Measurements from ENCODE around the gene NCBP2L.
"Not testable (repeated sequence)": the region's sequence is repeated elsewhere in the genome, so short reads cannot be mapped to it uniquely, and the experiment has no call there.

NCBP2L gene

DNA sequence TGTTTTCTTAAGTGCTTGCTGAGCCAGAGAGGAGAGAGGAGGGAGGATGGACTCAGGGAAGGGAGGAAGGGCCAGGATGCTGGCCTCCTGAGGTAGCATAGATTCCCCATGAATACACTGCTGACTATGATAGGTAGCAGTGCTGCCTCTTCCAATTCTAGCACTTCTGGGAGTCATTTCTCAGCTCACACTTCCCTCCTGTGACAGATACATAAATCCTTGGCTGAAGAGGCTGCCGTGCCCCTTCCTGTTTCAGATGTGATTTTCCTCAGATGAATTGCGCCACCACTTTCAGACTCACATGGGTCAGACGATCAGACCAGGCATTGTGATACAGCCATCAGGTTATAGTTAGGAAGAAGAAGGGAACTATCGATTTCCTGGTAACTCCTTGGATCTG, 24.3 kb upstream of the NCBP2L start:
- no peak for DNase-seq

DNA sequence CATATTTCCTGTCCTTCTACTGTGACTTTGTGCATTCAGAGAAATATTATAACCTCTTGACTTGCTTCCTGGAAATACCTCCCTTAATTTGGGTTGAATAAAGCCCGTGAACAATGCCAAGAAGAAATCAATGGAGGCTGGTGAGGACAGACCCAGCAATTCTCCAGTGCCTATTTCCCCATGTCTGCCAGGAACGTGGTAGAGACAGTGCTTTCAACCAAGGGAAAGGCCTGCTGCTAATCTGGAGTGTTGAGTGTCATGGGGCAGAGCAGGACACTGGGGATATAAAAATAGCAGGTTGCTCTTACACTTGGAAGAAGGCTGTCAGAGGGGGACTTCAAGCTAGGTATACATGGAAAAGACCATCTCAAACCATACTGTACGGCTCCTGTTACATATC, 21.8 kb upstream of the NCBP2L start:
- DNase-seq: no peak

DNA sequence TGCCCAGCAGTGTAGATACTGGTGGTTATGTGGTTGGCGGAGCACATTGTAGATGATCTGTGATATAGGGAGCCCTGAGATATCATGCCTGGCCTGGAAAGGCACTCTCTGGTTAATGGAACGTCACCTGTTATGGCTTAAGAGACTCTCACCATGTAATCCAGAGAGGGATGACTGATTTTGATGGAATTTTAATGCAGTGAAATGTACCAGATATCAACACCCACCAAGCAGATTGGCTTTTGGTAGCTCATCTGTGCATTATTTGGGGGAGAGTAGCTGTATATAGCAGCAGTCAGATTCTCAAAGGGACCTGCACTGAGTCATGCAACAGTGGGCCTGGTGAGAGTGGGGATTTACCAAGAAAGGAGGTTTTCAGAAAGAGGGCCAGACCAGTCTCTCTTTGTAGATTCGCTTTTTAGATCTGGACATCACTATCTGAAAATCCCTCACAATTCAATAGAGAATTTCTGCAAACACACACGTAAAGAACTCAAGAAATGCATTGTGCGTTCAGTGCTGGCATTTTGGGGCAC, 19.2 kb upstream of the NCBP2L start:
- no peak for DNase-seq

DNA sequence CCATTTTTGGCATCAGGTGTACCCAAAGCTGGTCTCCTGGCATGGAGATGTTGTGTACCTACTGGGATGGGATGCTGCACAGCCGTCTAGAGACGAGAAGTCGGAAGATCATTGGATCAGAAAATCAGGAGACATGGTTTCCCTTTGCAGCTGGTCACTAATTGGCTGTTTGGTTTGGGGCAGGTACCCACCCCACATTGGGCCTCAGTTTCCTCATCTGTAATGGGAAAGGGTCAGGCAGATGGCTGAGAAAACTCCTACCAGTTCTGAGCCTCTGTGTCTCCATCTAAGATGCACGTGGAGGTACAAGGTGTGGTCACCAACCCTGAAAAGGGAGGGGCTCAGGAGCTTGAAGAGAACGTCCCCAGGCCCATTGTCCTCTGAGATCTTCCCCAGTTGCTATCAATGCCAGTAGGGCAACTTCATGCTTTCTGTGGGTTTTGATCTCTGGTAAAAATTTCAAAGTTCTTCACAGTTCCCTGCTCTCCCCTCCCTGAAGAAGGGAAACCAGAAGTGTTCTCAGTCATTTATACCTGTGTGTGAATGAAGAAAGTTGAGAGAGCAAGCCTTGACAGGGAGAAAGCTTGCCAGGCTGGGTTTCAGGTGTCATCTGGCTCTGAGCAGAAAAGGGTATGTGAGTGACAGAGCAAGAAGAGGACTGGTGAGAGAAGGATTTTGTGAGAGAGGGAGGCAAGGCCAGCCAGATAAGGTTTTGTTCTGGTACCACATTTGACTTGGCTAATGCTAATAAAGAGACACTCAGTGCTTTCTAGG, 17.0 kb upstream of the NCBP2L start:
- DNase-seq: no peak

DNA sequence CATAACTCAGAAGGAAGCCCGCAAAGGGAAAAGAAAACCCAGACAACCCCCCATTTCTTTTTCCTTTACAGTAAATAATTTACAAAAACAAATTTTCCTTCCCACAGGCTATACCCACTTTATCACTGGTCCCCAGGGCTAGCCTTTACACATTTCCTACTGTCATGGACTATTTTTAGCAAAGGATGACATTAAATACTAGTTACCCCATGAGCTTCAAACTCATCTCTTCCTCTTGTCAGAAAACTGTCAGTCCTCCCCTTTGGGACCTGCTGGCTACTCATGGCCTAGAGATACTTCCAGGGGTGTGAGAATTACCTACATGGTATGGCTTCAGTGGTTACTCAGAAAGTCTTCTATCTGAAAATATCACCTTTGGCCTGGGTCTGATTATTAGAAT, 13.9 kb upstream of the NCBP2L start:
- no peak for DNase-seq

DNA sequence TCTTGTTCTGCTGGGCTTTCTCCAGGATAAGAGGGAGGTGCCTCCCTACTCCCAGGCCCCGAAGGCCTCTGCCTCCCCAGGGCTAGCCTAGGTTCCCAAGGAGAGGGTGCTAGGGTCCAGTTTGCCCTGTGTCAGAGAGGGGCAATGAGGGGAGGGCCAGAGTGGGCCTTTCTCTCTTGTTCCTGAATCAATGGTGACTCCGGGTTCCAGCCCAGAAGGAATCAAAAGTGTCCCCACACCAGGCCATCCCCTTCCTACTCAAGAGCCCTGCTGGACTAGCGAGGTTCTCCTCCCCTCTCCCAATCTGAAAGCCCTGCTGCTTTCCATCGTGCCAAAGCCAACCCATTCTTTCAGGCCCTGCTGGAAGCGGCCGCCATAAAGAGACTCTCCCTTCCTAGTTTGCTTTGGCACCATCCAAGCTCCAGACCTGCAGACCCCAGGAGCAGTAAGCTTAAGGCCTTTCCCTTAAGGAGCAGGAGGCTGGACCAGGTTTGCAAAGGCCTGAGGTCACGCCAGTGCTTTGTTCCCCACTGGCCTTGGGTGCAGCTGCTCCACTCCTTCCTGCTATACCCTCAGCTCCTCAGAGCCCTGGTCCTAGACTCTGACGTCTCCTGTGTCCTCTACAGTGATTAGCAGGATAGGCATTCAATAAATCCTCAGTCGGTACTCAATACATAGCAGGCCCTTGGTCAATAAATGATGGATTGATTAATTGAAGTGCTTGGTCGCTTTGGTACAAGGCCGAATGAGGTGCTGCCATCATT, 12.5 kb upstream of the NCBP2L start:
- DNase-seq: no peak

DNA sequence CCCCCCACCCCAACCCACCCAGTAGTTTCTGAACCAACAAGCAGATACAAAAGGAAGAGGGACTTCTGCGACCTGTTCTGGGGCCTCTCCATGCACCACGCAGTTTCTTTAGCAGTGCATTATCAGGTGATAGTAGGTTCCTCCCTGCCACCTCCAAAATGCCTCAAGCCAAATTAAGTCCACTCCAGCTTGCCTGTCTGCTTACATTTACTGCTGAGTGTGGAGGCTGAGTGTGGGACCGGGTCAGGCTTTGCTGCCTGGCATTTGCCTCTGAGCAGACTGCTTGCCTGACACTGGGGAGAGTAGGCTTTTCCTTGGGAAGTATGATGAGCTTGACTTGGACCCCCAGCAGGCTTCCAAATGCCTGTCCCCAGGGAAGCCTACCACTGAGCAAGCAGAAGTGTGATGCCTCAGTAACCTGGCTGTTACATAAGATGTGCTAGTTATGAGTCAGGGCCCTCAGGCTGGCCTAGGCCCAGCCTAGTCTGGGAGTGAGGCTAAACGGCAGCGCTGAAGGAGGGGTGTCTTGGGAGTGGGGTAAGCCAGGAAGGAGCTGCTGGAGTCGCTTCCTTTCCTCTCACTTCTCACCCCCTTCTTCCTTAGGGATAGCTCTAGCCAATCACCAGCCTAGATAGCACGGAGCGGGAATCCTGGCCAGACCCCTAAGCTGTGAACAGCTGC, 10.9 kb upstream of the NCBP2L start:
- no peak for DNase-seq

DNA sequence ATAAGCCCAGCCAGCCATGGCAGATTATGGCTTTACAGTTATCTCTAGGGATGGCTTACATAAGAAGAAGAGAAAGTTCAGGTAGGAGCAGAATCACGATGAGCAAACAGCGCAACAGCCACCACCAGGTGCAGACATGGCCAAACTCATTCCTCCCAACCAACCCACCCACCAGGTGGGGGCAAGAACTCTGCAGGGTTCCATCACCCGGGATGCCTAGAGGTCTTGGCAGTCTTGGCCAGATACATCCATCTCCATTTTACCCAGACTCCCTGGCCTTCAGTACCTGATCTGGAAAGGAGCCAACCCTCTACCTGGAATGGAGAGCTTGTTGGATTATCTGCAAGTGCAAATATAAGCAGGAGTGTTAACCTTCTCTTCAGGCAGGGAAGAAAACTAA, 9.5 kb upstream of the NCBP2L start:
- no peak for DNase-seq

DNA sequence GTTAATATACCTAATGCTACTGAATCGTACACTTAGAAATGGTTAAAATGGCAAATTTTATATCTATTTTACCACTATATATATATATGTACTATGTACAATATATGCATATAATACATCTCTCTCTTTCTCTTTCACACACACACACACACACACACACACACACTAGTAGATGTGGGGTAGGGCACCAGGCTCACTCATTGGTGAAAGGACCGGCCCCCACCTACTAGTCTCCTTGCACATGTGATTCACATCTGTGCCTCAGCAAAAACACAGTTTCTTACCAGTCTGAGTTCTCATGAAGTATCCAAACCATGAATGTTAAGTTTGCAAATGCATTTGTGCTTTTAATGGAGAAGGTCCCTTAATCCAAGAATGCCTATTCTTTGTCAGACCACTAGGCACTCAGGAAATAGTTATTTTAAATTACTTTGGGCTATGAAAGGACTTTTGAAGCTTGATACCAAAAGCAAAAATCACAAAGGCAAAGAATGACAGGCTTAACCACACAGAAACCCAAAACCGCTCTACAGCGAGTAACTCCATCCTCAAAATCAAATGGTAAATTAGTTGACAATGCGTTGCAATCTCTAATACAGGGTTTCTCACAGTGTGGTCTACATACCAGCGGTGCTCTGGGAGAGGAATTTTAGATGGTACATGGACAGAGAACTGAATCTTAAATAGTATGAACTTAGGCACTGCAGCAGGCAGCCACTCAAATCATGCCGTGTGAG, 7.8 kb upstream of the NCBP2L start:
- DNase-seq: no peak

DNA sequence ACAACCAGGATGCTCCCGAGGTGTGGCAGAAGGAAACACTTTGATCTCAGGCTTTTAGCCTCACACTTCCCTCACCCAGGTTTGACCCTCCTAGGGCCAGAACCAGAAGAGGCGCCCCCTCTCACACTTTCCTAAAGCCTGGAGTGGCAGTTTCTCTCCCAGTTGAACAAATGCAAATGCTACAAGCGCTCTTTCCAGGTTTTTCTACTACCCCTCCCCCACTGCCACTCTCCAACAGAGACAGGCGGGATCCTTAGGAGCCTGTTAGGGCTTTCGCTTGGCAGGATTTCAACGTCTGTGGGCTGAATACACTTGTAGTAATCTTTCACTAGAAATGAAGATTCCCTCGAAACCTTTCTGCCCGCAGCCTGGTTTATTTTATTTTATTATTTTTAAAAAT, 4.3 kb upstream of the NCBP2L start:
- no peak for DNase-seq

DNA sequence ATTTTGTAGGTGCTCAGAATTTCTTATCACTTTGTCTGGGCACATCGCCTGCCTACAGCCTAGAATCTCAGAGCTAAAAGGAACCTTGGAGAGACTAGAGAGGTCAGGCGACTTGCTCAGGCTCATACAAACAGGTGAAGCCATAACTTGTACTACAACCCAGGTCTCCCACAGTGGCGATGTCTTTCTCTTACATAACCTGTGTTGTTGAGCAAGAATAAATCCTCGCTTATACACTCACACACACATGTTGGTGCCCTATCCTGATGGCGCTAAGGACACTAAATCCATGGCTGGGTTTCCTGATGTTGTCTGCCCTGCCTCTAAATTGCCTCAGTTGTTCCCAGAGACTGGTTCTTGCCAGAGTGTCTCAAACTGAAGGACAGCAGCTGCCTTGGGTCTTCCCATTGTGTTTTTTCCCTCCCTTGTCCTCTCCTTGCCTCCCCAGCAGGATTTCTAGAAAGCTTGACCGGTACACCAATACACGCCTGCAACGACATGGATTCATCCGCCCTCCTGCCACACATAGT, 3.6 kb upstream of the NCBP2L start:
- DNase-seq: no peak

DNA sequence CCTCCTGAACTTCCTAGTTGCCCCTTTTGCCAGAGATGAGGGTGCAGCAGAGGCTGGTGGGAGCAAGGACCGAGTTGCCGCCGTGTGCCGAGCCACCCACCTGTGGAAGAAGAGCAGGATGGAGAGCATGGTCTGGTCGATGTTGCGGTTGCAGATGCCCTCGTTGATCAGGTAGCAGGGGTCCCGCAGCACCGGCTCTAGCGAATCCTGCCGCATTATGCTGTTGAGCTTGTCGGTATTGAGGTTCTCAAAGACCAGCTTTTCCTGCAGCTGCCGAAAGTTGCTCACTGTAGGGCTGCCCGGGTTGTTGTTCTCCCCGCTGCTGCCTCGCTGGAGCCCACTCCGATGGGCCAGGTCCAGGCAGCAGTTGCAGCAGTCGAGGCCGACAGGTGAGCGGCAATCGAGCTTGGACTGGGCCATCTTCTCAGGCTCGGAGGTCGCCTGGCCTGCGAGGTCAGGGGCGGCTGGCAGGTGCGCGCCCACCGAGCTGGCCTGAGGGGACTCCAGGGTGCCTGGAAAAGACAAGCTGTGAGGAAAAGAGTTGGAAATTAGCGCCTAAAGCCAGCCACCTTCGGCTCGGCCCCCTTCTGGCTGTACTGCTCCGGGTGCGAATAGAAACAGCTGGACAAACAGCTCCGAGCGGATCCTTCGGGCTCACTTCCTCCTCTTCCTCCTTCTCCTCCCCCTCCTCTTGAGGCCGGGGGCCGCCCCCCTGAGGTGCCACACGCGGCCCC, 2.4 kb upstream of the NCBP2L start:
- DNase-seq: no peak

DNA sequence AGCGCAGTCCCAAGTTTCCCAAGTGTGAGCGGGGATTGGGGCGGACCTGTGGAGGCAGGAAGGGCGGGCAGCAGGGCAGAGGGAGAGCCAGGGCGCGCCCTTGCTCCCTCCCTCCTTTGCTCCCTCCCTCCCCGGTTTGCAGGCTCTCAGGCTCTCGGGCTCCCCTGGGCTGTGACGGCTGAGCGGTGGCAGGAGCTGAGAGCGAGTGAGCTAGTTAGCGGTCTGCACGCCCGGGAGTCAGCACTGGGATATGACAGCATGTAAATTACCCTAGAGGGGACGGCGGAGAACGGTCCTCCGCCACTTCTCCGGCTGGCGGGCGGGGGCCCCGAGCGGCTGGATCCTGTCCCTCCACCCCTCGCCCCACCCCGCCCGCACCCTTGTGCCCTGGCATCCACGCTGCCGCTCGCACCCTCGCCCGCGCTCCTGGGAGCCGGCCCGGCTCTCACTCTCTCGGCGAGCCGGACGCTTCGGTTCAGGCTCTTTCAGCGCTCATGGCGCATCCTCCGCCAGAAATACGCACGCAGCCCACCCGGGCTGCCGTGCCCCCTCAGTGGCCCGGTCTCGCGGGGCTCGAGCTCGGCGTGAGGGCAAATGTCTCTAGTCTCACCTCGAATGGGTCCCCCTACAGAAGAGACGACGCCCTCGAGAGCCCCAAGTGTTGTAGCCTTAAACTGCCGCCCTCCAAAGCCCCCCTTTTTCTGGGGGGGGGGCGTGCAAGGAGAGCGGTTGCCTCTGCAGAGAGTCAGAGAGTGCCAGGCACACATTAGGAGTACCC, 1.6 kb upstream of the NCBP2L start, which contains the start of gene TSC22D3:
TSC22D3 (minus strand) TSS at position 54 of the 778 bp plus-strand sequence. CDS start 368 bp downstream, outside the sequence.
- DNase-seq: peak; percentile 30 to 38

DNA sequence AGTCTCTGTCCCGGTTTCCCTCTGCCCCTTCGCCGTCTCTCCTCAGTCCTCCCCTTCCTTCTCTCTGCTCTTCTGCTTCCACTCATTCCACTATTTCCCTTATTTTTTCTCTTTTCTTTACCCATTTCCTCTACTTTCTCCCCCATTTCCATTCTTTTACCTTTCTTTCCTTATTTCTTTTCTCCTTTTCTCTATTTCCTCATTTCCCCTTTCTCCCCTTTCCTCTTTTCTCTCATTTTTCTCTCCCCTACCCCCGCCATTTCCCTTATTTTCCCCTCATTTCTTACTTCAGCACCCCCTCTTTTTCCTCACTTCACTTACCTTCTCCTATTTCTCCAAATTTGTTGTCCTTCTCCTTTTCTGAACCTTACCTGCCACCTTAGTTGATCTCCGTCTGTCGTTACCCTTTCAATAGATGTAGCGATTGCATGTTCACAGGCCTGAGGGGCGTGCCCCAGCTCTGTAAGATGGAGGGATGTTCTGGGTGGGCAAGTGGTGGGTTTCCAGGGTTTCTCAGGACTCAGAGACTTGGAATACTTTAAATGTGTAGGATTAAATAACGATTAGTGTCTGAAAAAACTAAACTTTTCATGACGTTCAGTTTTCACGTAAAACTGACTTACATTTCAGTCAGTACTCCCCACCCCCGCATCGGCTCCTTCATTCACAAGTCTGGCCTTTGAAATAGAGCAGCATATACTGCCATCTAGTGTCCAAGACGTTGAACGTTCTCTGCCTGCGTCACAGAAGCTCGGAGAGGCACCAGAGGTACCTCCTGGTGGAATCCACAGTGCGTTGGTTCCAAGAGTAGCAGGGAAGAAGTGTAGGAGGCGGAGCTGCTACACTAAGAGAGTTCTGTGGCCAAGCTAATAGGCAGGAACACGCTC, 641 bp upstream of the NCBP2L start:
- DNase-seq: peak; percentile 59 to 77

DNA sequence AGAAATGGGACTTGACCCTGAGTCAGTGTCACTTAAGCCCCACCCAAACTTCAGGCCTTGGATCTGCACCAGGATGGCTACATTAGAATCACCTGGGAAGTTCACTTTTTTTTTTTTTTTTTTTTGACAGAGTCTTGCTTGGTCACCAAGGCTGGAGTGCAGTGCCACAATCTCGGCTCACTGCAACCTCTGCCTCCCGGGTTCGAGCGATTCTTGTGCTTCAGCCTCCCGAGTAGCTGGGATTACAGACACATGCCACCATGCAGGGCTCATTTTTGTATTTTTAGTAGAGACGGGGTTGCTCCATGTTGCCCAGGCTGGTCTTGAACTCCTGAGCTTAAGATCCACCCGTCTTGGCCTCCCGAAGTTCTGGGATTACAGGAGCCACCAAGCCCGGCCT, 3.0 kb downstream of the NCBP2L start:
- no peak for DNase-seq

DNA sequence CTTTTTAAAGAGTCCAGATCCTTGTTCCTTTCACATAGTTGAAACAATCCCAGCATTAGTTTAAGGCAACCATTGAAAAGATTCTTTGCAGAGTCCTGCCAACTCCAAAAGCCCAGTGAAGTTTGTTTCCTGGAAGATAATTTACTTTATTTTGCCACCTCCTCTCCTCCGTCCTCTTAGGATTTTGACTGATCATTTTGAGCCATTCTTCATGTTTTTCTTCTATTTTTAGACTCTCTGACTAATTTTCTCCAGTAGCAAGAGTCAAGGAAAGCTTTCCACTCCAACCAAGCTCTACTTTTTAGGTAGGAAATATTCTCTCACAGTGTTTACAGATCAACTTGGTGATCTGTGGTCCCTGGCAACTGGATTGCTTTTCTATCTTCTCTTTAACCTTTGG, 10.3 kb downstream of the NCBP2L start:
- DNase-seq: no peak

DNA sequence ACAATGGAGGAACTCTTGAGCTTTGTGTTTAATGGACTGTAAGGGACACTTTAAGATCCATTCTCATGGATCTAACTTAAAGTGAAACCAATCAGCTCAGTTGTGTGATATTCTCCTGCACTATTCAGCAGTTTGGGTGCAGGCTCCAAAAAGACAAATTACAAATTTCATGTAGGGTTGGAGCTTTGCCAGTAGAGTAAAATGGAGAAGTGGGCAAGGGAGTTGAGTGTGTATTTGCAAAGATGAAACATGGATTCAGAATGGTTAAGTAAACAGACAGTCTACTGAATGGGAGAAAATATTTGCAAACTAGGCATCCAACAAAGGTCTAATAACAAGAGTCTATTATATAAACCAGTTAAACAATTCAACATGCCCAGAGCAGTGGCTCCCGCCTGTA, 26.9 kb downstream of the NCBP2L start:
- DNase-seq: no peak

DNA sequence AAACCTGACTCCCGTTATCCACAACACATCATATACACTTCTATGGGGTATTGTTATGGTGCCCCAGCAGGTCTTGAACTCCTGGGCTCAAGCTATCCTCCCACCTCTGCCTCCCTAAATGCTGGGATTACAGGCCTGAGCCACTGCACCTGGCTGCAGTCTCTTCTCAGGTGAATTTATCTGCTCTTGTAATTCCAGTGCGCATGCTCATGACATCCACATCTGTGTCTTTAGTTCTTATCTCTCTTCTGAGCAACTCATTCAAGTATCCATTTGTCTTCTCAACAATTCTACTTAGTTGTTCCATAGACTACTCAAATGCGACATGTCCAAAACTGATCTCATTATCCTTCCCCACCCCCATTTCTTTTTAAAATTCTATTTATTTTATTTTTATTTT, 27.6 kb downstream of the NCBP2L start:
- DNase-seq: no peak

DNA sequence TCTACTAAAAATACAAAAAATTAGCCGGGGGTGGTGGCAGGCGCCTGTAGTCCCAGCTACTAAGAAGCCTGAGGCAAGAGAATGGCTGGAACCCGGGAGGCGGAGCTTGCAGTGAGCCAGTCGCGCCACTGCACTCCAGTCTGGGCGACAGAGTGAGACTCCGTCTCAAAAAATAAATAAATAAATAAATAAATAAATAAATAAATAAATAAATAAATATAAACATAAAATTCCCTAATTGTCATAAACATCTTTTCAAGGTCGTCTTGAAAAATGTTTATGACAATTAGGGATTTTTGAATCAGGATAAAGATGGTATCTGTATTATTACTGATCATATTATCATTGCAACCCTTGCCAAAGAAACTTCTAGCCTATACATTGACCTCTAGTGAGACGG, 32.5 kb downstream of the NCBP2L start:
- DNase-seq: not testable (repeated sequence)

Measured in stimulated activated CD4-positive, alpha-beta T cell treated with anti-CD3 and anti-CD28 coated beads, Interleukin-4, amount 100 ng/mL, for 4 hours (primary cell).